DMS114 treated with DMSO at 0.1 percent for 48 hours (cell line): ENCODE results near the gene ADCY3.

ENCODE experiments used
- DNase-seq: peaks from one replicate; lab custom pipeline; 2025; ENCODE audit not compliant: unreplicated experiment; lab: John Stamatoyannopoulos, UW

ADCY3 gene

GRCh38 chr2:24907116-24907515 is 12.9 kb downstream of the ADCY3 start:
- no peak for DNase-seq

- DNase-seq = no peak
Observed at GRCh38 chr2:24906466-24906865, 13.6 kb downstream of the ADCY3 start.

- no peak for DNase-seq
Observed at GRCh38 chr2:24903161-24904103, 16.6 kb downstream of the ADCY3 start.

GRCh38 chr2:24899361-24899910 is 20.6 kb downstream of the ADCY3 start:
- DNase-seq = no peak

- DNase-seq = no peak
Observed at GRCh38 chr2:24898122-24899109, 21.6 kb downstream of the ADCY3 start.

GRCh38 chr2:24894750-24895149 is 25.3 kb downstream of the ADCY3 start:
- no peak for DNase-seq

- DNase-seq = no peak
Observed at GRCh38 chr2:24893934-24894333, 26.1 kb downstream of the ADCY3 start.

GRCh38 chr2:24892928-24893327 is 27.1 kb downstream of the ADCY3 start:
- no peak for DNase-seq

GRCh38 chr2:24891201-24891600 is 28.8 kb downstream of the ADCY3 start:
- DNase-seq = no peak

- no peak for DNase-seq
Observed at GRCh38 chr2:24889221-24889620, 30.8 kb downstream of the ADCY3 start.

- DNase-seq = no peak
Observed at GRCh38 chr2:24888177-24888576, 31.9 kb downstream of the ADCY3 start.

GRCh38 chr2:24887307-24887874 is 32.6 kb downstream of the ADCY3 start:
- no peak for DNase-seq

GRCh38 chr2:24886691-24887304 is 33.2 kb downstream of the ADCY3 start:
- no peak for DNase-seq

GRCh38 chr2:24886126-24886501 is 33.9 kb downstream of the ADCY3 start:
- no peak for DNase-seq

GRCh38 chr2:24885221-24886125 is 34.6 kb downstream of the ADCY3 start:
- DNase-seq = no peak

GRCh38 chr2:24883946-24884345 is 36.1 kb downstream of the ADCY3 start:
- DNase-seq = no peak

- DNase-seq = no peak
Observed at GRCh38 chr2:24881623-24882022, 38.4 kb downstream of the ADCY3 start.

- DNase-seq = no peak
Observed at GRCh38 chr2:24881158-24881557, 38.9 kb downstream of the ADCY3 start.

GRCh38 chr2:24878341-24878740 is 41.7 kb downstream of the ADCY3 start:
- no peak for DNase-seq

- no peak for DNase-seq
Observed at GRCh38 chr2:24877646-24878045, 42.4 kb downstream of the ADCY3 start.
